A549 (cell line): ENCODE measurements around the gene DUSP10. TPM values are rescaled to one million over a fixed set of nuclear protein-coding genes. Genes with fewer than 3 reads are reported as not detected.

Source experiments
- ATAC-seq, 2 experiments: fragments of 200-7000 bp in 1 of 2; fragments of >200 bp in 1 of 2; cut with Nextera tagmentation in 1 of 2; cut with Tn5 transposase in 1 of 2; 3 replicates each; pipeline versions ENCODE4 v1.8.0 to v1.9.1; 2018 to 2020; ENCODE audit warnings: mild to moderate bottlenecking in 1 of 2, moderate library complexity in 1 of 2
- CTCF ChIA-PET: fragments of 300-600 bp; sonication (Branson Sonifier 250); formaldehyde crosslinking; extraction: SDS; loops from one replicate; lab custom pipeline; 2021; ENCODE audit warnings: antibody characterized with exemption, inconsistent platforms; lab: Yijun Ruan, JAX
- POLR2A ChIA-PET: fragments of 350-600 bp; formaldehyde crosslinking; extraction: SDS; loops from one replicate; lab custom pipeline; 2021; ENCODE audit warnings: antibody characterized with exemption, inconsistent platforms; lab: Yijun Ruan, JAX
- DNase-seq, 2 experiments: peaks; one replicate each; pipeline versions ENCODE4 v3.0.0 to v3.0.0-alpha.2; 2011 to 2016; ENCODE audit warnings: low read depth in 1 of 2, low spot score in 1 of 2
- FAIRE-seq: peaks from 2 replicates; lab custom pipeline; 2011; peaks lifted over from hg19 to GRCh38; lab: Jason Lieb, UNC
- H3K27ac ChIP-seq, 2 experiments: fragments of >200 bp; sonication (Bioruptor Twin); formaldehyde crosslinking; 3 replicates each; pipeline ENCODE4 v1.5.1; 2016 to 2017
- H3K4me1 ChIP-seq: fragments of >200 bp; sonication (Bioruptor Twin); formaldehyde crosslinking; 3 replicates; pipeline ENCODE4 v1.6.1; 2016
- H3K4me2 ChIP-seq: fragments of >200 bp; sonication (Bioruptor Twin); formaldehyde crosslinking; 3 replicates; pipeline ENCODE4 v1.6.1; 2016
- H3K4me3 ChIP-seq: fragments of >200 bp; sonication (Bioruptor Twin); formaldehyde crosslinking; 3 replicates; pipeline ENCODE4 v1.5.1; 2016
- H3K9me3 ChIP-seq: fragments of >200 bp; sonication (Bioruptor Twin); formaldehyde crosslinking; 3 replicates; pipeline ENCODE4 v1.6.1; 2016
- BHLHE40 ChIP-seq: IDR thresholded peaks from 2 replicates; pipeline ENCODE4 v1.6.1; 2012; ENCODE audit warnings: low read depth, low read length, inconsistent platforms
- CBX2 ChIP-seq: fragments of 200-600 bp; sonication (generic); IDR thresholded peaks from 2 replicates; pipeline ENCODE4 v1.6.1; 2016; ENCODE audit warnings: low read depth, mild to moderate bottlenecking, borderline replicate concordance
- CBX8 ChIP-seq: fragments of 200-600 bp; sonication (generic); IDR thresholded peaks from 2 replicates; pipeline ENCODE4 v1.6.1; 2016
- CHD2 ChIP-seq: fragments of 150-350 bp; IDR thresholded peaks from 2 replicates; pipeline ENCODE4 v1.6.1; 2014; ENCODE audit warnings: low read length; ENCODE audit not compliant: partially characterized antibody
- E2F6 ChIP-seq: IDR thresholded peaks from 2 replicates; pipeline ENCODE4 v1.6.1; 2012; ENCODE audit warnings: low read depth, borderline replicate concordance
- EP300 ChIP-seq, 2 experiments: fragments of >200 bp; sonication (Bioruptor Twin); formaldehyde crosslinking; IDR thresholded peaks; 2 replicates in 1 of 2; 3 replicates in 1 of 2; pipeline ENCODE4 v1.6.1; 2016 to 2017
- FOSB ChIP-seq: fragments of 250-450 bp; sonication (Bioruptor Pico); IDR thresholded peaks from 2 replicates; pipeline ENCODE4 v1.5.0; 2020; ENCODE audit warnings: mild to moderate bottlenecking, moderate library complexity
- HOXB13 ChIP-seq: fragments of 250-450 bp; sonication (Bioruptor Pico); IDR thresholded peaks from 2 replicates; pipeline ENCODE4 v1.5.0; 2020; ENCODE audit warnings: low read depth, mild to moderate bottlenecking, moderate library complexity
- HOXB5 ChIP-seq: fragments of 250-450 bp; sonication (Bioruptor Pico); IDR thresholded peaks from 2 replicates; pipeline ENCODE4 v1.5.0; 2020; ENCODE audit warnings: mild to moderate bottlenecking, moderate library complexity
- JUN ChIP-seq, 2 experiments: fragments of >200 bp; sonication (Bioruptor Twin); formaldehyde crosslinking; IDR thresholded peaks; 2 replicates in 1 of 2; 3 replicates in 1 of 2; pipeline ENCODE4 v1.6.1; 2016 to 2017
- JUNB ChIP-seq: fragments of >200 bp; sonication (Bioruptor Twin); formaldehyde crosslinking; IDR thresholded peaks from 2 replicates; pipeline ENCODE4 v1.6.1; 2016
- KDM1A ChIP-seq: fragments of 200-600 bp; sonication (generic); IDR thresholded peaks from 2 replicates; pipeline ENCODE4 v1.6.1; 2016; ENCODE audit warnings: low read depth, mild to moderate bottlenecking
- KDM5A ChIP-seq: fragments of 200-600 bp; sonication (generic); IDR thresholded peaks from 2 replicates; pipeline ENCODE4 v1.6.1; 2016; ENCODE audit warnings: antibody characterized with exemption, mild to moderate bottlenecking
- MAFK ChIP-seq: fragments of 450-650 bp; IDR thresholded peaks from 2 replicates; pipeline ENCODE4 v1.6.1; 2014; ENCODE audit not compliant: partially characterized antibody
- NR3C1 ChIP-seq: fragments of >200 bp; sonication (Bioruptor Twin); formaldehyde crosslinking; IDR thresholded peaks from 3 replicates; pipeline ENCODE4 v1.6.1; 2017
- POLR2A ChIP-seq: IDR thresholded peaks from 2 replicates; pipeline ENCODE4 v1.6.1; 2012; ENCODE audit warnings: mild to moderate bottlenecking, low read length
- RARB ChIP-seq: fragments of 250-450 bp; sonication (Bioruptor Pico); IDR thresholded peaks from 2 replicates; pipeline ENCODE4 v1.8.0; 2021; ENCODE audit warnings: mild to moderate bottlenecking, moderate library complexity
- RCOR1 ChIP-seq: fragments of 150-350 bp; IDR thresholded peaks from 2 replicates; pipeline ENCODE4 v1.6.1; 2014; ENCODE audit warnings: antibody characterized with exemption, low read length, low read depth
- RNF2 ChIP-seq: fragments of 200-600 bp; sonication (generic); IDR thresholded peaks from 2 replicates; pipeline ENCODE4 v1.6.1; 2016; ENCODE audit warnings: low read depth, mild to moderate bottlenecking, antibody characterized with exemption, moderate library complexity, borderline replicate concordance
- SMC3 ChIP-seq: fragments of >200 bp; sonication (Bioruptor Twin); formaldehyde crosslinking; IDR thresholded peaks from 3 replicates; pipeline ENCODE4 v1.6.1; 2018; ENCODE audit warnings: inconsistent platforms
- SREBF2 ChIP-seq: fragments of 450-650 bp; IDR thresholded peaks from 2 replicates; pipeline ENCODE4 v1.6.1; 2014; ENCODE audit warnings: mild to moderate bottlenecking, moderate library complexity
- USF2 ChIP-seq: fragments of 450-650 bp; IDR thresholded peaks from 2 replicates; pipeline ENCODE4 v1.6.1; 2014; ENCODE audit warnings: antibody characterized with exemption
- ZC3H11A ChIP-seq: fragments of 450-650 bp; IDR thresholded peaks from 2 replicates; pipeline ENCODE4 v1.6.1; 2014; ENCODE audit warnings: antibody characterized with exemption, mild to moderate bottlenecking
- WGBS: methylation state at CpG from one replicate; pipeline ENCODE4 v1.1.6; 2017; ENCODE audit errors: missing lambda C conversion rate; 5-methylcytosine and 5-hydroxymethylcytosine counted together
- polyA plus RNA-seq, 4 experiments: library from polyadenylated mRNA; depleted of rRNA in 3 of 4; stranded (reverse); fragments of >200 nt; fragmentation: RNase III in 1 of 4; extraction: RNeasy Plus Mini Kit Qiagen cat#74134 plus additional on column Dnase treatment in 1 of 4; gene quantifications; 2 replicates in 3 of 4; 3 replicates in 1 of 4; pipeline ENCODE4 v1.2.3, GENCODE V29; 2011 to 2017

DUSP10 gene
- polyA plus RNA-seq, 2 of the 4 experiments (the other 2 are of a cell fraction), result 4.8 to 5.2 TPM

- no peak for FAIRE-seq
- Histone ChIP-seq H3K4me3 (no peak overlapping the region), H3K27ac (no peak overlapping the region), H3K4me1 (peaks cover 14% of the 10 kb centered on the region; the same call in 2 of the 3 replicates), H3K9me3 (0 out of 3 replicates have a peak, but pooled peaks cover 3% of the 10 kb centered on the region), H3K4me2 (no peak overlapping the region)
- WGBS, result 89% methylated on average over 4 of the region's 4 CpGs
- no peak for DNase-seq
- no peak for TF ChIP-seq USF2
- TF ChIP-seq CBX2, result no peak
- no peak for TF ChIP-seq MAFK
- no peak for TF ChIP-seq RARB (CRISPR knock-in tag)
- TF ChIP-seq HOXB13 (CRISPR knock-in tag), result no peak
- no peak for TF ChIP-seq ZC3H11A
- TF ChIP-seq NR3C1, result no peak
- TF ChIP-seq RCOR1, result no peak
- CTCF ChIA-PET, result interaction anchor here (0.8 to 1.1 kb wide), 2 partner anchors 13 to 936 kb away, joined by 3 to 4 read pairs; no protein-coding TSS in a partner anchor
- no peak for ATAC-seq
- POLR2A ChIA-PET, result no interaction called here
These were observed 43.1 kb downstream of the DUSP10 start for GRCh38 chr1:221698579-221699349.

GRCh38 chr1:221697923-221698425 is 43.9 kb downstream of the DUSP10 start:
- DNase-seq (no peak), ATAC-seq (no peak)
- Histone ChIP-seq H3K4me2 (no peak overlapping the region), H3K4me3 (no peak overlapping the region), H3K4me1 (peaks cover 14% of the 10 kb centered on the region; the same call in 2 of the 3 replicates), H3K27ac (no peak overlapping the region)
- CTCF ChIA-PET, result no interaction called here
- POLR2A ChIA-PET, result no interaction called here
- TF ChIP-seq CHD2, result no peak
- TF ChIP-seq JUN (IDR thresholded peaks at IDR 0.05), result no peak
- TF ChIP-seq EP300 (IDR thresholded peaks at IDR 0.05), result no peak
- no peak for TF ChIP-seq POLR2A
- TF ChIP-seq JUNB, result no peak
- no peak for TF ChIP-seq RNF2
- TF ChIP-seq E2F6, result no peak
- TF ChIP-seq KDM1A, result no peak
- TF ChIP-seq BHLHE40, result no peak
- no peak for TF ChIP-seq RCOR1
- no peak for TF ChIP-seq HOXB13 (CRISPR knock-in tag)
- TF ChIP-seq MAFK, result no peak
- no peak for TF ChIP-seq SMC3
- no peak for TF ChIP-seq KDM5A
- TF ChIP-seq FOSB, result no peak
- TF ChIP-seq NR3C1, result no peak
- TF ChIP-seq SREBF2, result no peak
- no peak for TF ChIP-seq CBX8
- no peak for TF ChIP-seq HOXB5
- TF ChIP-seq, all 56 proteins: peak for 0
- 66% methylated on average over 3 of the region's 3 CpGs for WGBS
- no peak for FAIRE-seq
- H3K9me3 ChIP-seq, result peaks cover 9% of the 10 kb centered on the region; the same call in 2 of the 3 replicates
